GM18907 (cell line): Measurements from ENCODE around the gene BCAS4.
"Not testable (repeated sequence)": the region's sequence is repeated elsewhere in the genome, so short reads cannot be mapped to it uniquely, and the experiment has no call there.

Experiments
- ATAC-seq: cut with Tn5 transposase; IDR thresholded peaks from one replicate; pipeline ENCODE4 v1.9.1; 2021; ENCODE audit warnings: mild to moderate bottlenecking, moderate library complexity; ENCODE audit not compliant: unreplicated experiment

The BCAS4 gene

DNA sequence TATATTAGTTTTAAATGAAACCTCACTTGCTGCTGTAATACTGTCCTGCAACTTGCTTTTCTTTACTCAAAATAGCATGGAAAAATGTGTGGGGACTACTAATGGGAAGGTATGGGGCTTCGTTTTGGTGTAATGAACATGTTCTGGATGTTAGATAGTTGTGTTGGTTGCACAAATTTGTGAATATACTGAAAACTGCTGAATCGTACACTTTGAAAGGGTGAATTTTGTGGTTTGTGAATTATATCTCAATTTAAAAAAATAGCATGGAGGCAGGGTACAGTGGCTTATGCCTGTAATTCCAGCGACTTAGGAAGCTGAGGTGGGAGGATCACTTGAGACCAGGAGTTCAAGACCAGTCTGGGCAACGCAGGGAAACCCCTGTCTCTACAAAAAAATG lies 2.3 kb downstream of the BCAS4 start:
- no peak for ATAC-seq

DNA sequence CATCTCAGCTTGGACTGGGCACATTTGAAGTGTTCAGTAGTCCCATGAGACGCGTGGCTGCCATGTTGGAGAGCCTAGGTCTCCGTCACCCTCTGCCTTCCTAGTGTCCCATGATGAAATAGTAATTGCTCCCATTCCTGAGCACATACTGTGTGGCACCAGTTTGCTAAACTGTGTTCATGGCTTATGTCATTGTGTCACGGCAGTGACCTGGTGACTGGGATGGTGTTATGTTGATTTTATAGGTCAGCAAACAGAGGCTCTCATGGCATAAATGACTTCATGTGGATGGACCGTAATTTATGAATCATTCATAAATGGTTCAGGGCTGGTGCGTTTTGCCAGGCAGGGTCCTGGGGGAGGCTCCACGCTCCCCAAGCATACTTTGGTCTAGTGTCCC lies 3.8 kb downstream of the BCAS4 start:
- no peak for ATAC-seq

GRCh38 chr20:50799176-50799889 lies 4.5 kb downstream of the BCAS4 start:
- ATAC-seq: no peak

GRCh38 chr20:50799890-50800550 lies 5.2 kb downstream of the BCAS4 start:
- ATAC-seq: peak; percentile 40

DNA sequence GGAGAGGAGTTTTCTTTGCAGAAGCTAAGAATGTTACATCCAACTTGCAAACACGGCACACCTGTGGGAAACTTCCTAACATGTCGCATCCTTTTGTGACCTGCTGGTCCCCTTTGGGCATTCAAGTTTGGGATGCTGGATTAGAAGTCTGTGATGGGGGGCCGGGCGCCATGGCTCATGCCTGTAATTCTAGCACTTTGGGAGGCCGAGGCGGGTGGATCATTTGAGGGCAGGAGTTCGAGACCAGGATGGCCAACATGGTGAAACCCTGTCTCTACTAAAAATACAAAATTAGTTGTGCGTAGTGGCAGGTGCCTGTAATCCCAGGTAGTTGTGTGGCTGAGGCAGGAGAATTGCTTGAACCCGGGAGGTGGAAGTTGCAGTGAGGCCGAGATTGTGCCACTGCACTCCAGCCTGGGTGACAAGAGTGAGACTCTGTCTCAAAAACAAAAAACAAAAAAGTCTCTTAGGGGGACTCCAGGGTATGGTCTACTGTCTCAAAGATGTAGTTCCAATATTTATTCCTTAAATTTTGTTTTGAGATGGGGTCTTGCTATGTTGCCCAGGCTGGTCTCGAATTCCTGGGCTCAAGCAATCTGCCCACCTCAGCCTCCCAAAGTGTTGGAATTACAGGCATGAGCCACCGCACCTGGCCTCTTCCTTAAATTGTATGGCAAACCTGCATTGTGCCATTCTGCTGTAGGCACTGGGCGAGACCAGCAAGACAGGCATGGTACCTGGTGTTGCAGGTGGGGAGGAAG lies 6.3 kb downstream of the BCAS4 start:
- not testable (repeated sequence) for ATAC-seq

DNA sequence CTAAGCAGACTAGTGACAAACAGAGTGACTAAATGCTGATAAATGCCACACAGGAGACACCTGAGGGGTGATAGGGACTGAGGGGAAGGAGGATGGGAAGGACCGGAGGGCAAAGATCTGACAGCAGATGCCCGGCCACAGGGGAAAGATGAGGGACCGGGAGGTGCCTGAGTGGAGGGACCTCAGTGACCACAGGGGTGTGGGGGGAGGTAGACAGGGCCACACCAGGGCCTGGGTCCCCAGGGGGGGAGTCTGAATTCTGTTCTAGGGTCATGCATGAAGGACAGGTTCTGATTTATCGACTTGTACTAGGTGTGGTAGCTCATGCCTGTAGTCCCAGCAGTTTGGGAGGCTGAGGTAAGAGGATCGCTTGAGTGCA lies 6.9 kb downstream of the BCAS4 start:
- ATAC-seq: no peak

DNA sequence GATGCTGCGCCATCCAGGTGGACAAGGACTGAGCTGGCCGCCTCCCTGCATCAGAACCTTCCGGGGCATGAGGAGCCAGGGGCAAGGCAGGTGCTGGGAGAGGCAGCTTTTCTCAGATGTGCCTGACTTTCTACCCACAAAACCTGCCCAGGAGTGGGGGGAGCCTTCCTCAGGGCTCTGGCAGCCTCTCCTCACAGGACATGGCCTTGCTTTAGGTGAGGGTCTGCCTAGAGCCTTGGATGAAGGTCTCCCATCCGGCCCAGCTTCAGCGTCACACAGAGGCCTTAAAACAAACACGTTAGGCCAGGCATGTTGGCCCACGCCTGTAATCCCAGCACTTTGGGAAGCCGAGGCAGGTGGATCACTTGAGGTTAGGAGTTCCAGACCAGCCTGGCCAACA lies 7.4 kb downstream of the BCAS4 start:
- ATAC-seq: no peak

- no peak for ATAC-seq
Observed at GRCh38 chr20:50804437-50805348, 9.8 kb downstream of the BCAS4 start.

GRCh38 chr20:50805349-50805684 lies 10.5 kb downstream of the BCAS4 start:
- no peak for ATAC-seq

GRCh38 chr20:50806126-50806768 lies 11.4 kb downstream of the BCAS4 start:
- no peak for ATAC-seq

DNA sequence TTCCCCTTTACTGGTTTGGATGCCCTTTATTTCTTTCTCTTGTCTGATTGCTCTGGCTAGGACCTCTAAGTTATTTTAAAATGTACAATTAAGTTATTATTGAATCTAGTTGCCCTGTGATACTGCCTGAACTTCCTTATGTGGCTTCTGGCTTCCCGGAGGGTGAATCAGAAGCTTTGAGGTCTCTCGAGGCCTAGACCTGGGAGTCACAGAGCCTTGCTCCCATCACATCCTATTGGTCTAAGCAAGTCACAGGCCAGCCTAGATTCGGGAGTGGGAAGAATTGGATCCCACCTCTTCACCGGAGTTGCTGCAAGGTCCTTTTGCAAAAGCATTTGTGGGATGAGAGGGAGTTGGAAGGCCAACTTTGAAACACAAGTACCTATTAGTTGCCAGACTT lies 15.2 kb downstream of the BCAS4 start:
- no peak for ATAC-seq

GRCh38 chr20:50810842-50811241 lies 16.0 kb downstream of the BCAS4 start:
- ATAC-seq: no peak

DNA sequence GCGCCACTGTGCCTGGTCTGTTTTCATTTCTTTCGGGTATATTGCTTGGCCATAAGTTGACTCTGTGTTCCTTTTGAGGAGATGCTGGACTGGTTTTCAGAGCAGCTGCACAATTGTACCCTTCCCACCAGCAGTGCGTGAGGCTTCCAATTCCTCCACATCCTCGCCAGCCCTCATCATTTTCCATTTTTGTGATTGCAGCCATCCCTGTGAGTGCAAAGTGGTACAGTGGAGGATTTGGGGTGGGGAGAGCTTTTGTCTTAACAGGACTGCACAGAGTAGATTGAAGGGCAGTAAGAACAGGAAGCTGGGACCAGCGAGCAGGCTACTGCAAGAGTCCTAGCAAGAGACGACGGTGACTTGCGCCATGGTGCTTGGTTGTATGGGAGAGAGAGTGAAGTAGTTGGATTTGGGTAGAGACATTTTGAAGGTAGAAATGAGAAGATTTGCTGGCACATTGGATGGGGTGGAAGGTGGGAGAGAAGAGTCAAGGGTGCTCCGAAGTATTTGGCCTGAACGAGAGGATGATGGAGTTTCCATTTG lies 18.3 kb downstream of the BCAS4 start:
- no peak for ATAC-seq

- no peak for ATAC-seq
Observed at GRCh38 chr20:50813801-50814200, 18.9 kb downstream of the BCAS4 start.

DNA sequence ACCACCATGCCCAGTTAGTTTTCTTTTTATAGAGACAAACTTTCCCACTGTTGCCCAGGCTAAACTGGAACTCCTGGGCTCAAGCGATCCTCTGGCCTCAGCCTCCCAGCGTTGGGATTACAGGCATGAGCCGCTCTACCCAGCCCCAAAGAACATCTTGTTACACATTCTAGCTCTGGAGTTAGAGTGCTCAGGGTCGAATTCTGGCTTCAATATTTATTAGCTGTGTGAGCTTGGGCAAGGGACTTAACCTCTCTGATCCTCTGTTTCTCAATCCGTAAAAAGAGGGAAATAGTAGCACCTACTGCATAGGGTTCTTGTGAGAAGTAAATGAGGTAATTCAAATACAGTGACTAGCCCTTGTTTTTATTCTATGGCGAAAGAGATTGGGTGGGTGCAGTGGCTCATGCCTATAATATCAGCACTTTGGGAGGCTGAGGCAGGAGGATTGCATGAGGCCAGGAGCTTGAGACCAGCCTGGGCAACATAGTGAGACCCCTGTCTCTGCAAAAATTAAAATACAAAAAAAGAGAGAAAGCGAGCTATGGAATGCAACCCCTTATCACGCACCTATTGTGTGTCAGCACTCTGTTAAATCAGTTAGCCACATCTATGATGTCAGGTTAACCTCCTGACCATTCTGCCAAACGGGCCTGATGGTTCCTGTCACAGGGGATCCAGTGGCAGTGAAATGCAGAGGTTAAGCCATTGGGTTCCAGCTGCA lies 19.7 kb downstream of the BCAS4 start:
- ATAC-seq: no peak

DNA sequence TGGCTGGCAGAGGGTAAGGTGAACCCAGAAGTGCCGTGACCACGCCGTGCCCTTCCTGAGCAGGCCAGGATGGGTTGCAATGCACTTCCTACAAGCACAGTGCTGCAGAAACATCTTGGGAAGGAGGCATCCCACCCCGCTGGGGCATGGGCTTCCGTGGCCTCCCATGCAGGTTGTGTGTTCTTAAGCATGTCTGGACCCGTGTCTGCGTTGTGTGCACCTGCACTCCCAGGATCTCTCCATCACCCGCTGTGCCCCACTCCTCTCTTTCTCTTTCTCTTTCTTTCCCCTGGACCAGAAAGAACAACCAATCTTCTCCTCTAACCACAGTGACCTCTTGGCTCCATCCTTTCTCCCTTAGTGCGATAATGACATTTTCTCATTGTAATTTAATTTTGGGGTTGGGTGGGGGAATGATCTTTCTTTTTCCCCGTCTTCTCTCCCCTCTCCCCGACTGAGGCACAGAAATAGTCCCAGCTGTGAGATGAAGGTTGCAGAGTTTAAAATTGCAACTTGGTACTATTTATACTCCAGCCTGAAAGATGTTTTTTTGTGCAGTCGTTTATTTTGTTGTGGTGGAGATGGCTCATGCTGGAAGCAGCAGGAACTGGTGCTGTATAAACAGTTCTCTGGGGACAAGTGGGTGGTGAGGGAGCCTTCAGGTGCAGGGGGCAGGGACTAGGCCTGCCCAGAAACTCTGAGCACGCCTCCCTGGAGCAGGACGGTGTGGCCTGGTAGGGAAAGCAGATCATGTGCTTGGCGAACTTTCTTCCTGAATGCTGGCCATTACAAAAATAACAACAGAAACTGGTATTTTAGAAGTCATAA lies 20.5 kb downstream of the BCAS4 start:
- no peak for ATAC-seq

DNA sequence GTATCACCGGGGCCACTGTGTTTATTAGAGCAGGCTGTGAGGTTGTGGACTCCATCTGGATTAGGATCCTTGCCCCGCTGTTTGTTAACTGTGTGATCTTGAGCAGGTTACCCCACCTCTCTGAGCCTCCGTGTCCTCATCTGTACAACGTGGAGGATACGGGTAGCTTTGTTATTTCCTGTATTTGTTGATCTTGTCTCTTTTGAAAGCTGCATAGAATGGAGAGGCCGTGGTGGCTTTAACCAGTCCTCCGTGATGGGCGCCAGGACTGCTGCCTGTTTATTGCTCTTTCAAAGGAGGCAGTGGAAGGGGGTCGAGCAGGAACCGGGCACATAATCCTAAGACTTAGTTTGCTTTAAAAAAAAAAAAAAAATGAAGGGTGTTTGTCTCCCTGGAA lies 22.9 kb downstream of the BCAS4 start:
- ATAC-seq: no peak

DNA sequence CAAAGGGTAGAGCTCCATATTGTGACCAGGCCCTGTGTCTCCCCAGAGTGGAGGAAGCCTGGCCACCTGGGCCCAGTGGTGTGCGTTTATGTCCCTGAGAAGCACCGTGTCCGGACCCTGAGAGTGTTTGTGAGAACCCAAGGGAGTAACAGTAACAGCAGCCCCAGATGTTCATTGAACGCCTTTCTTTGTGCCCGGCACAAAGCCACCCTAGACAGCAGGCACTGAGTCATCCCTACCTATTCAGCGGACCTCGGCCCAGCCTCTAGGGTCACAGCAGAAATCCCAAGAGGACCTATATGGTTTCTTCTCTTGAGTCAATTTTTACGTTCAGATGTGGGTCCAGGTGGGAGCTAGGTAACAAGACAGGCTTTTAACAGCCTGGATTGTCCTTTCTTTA lies 24.5 kb downstream of the BCAS4 start:
- peak; percentile 52 for ATAC-seq
